C1 segment of cervical spinal cord (tissue), 14 donors: ENCODE data around the gene CDH18.
"Not testable (repeated sequence)": the region's sequence is repeated elsewhere in the genome, so short reads cannot be mapped to it uniquely, and the experiment has no call there.

ENCODE experiments used
- DNase-seq, 14 donors: peaks; one replicate each; lab custom pipeline; 2025; lab: John Stamatoyannopoulos, UW

CDH18 gene

DNA sequence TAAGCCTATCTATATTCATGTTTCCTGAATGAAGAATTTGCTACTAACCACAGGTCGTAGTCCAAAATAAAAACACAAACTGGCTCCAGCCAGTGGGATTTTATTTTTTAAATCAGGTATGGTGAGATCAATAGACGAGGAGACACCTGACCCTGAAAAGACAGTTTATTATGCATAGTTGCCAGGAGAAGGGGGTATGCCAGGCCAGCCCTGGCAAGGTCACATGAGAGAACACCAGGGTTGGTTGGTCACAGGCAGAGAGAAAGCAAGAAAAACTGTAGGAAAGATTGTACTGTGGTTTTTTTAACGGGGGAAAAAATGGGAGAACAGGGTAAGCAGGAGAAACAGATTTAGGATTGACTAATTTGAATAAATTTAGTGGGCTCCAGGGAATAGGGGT is 125.3 kb downstream of the CDH18 start:
- DNase-seq, result no peak

DNA sequence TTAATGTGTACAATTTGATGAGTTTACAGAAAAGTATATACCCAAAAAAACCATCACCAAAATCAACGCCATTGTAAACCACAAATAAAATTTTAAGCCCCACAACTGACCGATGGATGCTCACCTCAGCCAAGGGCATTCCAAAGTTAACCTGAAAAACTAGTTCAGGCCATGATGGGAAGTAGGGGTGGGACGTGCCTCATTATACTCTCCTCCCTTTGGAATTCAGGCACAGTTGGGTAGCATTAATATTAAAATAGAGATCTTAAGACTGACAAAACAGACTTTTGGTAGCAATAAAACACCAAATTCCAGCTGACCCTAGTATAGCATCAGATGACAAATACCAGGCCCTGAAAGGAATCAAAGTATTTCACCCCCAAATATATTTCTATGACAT is 129.0 kb downstream of the CDH18 start:
- DNase-seq, result no peak

DNA sequence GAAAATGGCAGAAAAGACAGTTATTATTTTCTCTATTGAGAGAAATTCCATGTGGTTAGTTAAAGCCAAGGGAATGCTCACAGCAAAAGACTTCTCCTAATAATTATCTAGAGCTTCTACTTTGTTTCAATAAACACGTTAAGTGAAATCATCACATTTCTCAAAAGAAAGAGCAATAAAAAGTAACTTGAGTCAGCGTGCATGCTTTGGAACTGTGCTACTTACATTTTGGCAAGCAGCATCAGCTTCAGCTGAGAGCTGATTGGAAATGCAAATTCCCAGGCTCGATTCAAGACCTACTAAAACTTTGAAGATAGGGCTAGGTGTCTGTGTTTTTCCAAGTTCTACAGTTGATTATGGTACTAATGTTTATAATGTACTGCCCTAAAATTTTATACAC is 132.1 kb downstream of the CDH18 start:
- no peak for DNase-seq

DNA sequence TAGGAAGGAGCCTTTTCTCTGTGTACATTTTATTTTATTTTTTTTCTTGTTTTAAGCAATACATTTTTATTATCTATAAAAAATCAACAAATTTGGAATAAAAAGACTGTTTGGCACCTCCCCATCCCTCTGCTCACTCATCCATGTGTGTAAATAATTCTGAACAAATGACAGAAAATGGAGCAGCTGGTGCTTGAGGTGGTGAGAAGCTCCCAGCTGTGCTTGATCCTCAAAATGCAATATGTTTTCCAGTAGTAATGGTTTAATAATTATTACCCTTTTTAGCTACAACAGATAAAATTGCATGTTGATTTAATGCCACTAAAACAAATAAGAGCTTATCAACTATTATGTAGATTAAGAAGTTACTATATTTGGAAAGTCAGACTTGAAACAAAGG is 132.5 kb downstream of the CDH18 start:
- DNase-seq, result peak in 1 of 14 donors; percentile 85

DNA sequence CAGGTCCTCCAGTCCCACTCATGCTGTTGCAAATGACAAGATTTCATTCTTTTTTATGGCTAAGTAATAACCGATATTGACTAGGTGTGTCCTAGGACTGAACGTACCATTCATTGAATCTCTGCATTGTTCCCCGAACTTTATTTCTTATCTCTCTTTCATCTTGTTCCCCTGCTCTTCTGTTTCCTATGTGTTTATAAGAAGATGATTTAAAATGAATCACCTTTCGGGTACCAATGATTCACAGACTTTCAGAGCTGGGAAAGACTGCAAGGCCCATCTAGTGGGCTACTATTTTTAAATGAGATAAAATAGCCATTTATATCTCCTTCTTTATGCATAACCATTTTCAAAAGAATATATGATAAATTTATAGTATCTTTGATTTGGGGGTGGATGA is 133.0 kb downstream of the CDH18 start:
- peak in 1 of 14 donors; percentile 61 for DNase-seq

DNA sequence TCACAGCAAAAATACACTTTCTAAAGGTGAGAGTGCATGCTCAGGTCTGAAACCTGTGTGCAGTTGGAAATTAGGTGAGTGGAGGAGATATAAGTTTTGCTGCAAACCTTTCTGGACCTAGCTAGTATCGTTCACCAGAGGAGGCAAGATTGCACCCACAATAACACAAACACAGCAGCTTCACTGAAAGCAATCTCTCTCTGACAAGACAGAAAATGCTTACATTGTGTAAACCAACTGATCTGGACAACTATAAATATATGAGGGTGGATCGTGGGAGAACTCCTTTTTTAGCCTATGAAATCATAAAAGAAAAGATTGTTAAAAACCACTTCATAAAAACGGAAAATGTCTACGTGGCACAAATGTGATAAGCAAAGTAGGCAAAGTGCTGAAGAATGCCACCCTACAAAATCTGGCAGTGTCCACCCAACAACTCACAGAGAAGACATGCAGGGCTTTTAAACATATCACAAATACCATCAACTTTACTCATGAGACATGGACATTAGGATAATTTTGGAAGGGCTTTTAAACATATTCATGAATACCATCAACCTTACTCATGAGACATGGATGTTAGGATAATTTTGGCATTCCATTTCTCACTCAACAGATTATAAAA is 134.3 kb downstream of the CDH18 start:
- no peak for DNase-seq

DNA sequence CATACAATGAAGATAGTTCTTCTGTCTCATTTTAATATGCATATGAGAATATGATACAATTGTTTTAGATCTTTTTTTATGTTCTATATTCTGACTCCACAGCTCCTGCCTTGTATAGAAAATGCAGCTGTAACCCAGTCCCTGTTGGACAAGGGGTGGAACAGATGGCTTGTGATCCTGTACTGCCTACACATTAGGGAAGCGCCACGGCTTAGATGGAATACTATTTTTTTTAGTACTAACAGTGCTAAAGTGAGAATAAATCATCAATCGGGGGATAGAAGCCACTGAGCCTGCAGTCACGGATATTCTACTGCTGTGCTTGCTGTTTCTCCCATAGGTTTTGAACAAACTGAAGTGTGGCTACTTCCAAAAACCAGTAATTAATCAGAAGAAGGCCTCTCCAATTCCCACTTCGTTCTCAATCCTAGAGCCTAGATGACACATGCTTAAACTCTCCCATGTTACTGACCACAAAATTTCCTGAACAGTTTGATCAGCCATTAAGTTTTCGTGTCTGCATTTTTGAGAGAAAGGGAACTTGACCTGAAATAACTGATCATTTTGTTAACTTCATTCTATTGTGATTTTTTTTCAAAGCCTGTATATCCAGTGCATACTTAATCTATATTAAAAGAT is 150.3 kb downstream of the CDH18 start:
- peak in 1 of 14 donors; percentile 29 for DNase-seq

DNA sequence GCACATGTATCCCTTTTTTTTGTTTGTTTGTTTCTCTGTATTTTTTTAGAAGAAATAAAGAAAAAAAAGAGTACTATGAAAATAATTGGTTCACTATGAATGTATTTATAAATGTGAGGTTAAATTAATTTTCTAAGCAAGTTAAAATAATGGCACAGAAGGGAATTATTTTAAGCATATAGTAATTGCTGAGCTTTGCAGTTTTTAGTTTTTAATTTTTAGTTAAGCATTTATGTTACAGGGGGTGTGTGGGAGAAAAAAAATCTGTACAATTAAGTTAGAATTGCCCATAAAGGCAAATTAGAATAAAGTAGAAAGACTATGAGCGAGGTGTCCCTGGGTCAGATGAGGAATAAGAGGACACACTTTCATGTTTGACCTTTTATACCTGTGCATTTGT is 152.6 kb downstream of the CDH18 start:
- no peak for DNase-seq

DNA sequence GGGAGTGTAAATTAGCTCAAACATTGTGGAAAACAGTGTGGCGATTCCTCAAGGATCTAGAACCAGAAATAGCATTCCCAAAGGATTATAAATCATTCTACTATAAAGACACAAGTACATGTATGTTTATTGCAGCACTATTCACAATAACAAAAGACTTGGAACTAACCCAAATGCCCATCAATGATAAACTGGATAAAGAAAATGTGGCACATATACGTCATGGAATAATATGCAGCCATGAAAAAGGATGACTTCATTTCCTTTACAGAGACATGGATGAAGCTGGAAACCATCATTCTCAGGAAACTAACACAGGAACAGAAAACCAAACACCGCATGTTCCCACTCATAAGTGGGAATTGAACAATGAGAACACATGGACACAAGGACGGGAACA is 175.3 kb downstream of the CDH18 start:
- not testable (repeated sequence) for DNase-seq

DNA sequence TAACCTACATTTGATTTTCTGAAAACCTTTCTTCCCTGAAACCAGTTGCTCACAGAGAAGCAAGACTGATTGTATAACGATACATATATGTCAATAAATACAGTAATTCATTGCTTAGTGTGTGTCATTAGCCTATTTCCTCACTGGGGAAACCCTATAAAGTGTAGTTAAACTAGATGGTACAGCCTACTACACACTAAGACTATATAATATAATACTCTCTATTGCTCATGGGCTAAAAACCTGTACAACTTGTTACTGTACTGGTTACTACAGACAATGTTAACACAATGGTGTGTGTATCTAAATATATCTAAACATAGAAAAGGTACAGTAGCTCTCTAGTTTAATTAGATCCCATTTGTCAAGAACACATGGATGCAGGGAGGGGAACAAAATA is 181.2 kb downstream of the CDH18 start:
- DNase-seq, result no peak

DNA sequence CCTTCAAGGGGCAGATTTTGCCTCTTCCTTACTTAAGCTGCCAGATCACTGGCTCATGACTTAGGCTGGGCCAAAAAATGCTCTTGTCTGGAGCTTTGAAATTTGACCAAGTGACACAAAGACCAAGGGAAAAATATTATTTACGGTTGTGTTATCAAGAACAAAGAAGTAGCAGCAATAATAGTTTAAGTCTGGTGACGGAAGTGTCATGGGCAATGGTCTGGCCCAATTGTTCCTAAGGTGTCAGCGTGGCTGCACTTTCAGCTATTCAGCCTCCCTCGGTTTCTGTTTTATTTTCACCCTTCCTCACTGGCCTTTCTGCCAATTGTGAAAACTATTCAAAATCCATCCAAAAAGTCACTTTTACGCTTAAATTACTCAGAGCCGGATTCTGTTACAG is 185.3 kb downstream of the CDH18 start:
- peak in 1 of 14 donors; percentile 23 for DNase-seq

DNA sequence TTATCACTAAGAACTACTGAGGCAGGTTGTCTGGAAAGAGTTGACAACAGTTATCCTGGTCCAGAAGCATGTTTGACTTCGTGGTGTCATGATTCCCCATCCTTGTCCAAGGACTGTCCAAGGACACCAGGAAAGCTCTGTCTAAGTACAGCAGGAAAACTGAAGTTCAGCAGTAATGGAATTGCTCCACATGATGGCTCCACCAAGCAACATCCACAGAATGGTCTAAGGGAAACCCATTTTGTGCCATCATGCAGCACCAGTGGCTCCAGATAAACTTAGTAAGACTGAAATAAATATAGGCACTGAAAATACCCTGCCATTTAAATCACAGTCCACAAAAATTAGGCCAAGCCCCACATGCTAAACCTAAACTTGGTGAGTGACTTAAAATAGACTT is 192.8 kb downstream of the CDH18 start:
- no peak for DNase-seq

DNA sequence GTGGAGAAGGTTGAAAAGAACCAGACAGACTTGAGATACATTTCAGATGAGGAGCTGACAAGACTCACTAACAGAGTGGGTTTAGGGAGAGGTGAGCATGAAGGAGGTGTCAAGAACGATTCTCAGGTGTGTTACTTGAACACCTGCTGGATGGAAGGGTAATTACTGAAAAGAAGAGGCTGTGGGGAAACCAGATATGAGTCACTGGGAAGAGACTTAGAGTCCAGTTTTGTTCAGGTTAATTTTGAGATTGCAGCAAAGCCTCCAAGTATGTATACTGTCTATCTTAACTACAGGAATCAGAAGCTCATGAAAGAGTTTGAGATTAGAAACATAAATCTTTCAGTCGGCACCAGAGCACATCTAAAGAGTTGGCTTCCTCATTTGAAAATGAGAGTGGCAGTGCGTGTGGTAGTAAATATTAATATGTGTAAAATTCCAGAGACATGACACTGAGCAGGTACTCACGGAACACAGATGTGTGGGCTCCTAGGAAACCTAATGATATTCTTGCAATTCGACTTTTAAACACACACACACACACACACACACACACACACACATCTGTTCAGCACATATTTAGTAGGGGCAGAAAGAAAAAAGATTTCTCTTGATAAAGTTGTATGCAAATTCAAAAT is 197.1 kb downstream of the CDH18 start:
- no peak for DNase-seq

DNA sequence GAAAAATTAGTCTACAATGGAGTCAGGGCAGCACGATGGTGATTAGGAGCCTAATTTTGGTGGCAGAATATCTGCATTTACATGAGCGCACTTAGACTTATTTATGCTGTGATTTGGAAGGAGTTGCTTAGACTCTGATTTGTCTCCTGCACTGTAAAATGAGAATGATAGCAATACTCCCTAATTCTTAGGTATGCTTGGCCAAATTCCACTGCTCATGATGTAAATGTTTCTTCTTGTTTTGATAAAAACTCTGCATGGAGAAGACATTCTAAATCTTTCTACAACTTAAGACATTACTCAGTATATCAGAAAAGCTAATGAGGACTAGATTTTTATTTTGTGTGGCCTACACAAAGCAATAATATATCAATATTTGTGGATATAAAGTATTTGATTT is 205.4 kb downstream of the CDH18 start:
- no peak for DNase-seq

DNA sequence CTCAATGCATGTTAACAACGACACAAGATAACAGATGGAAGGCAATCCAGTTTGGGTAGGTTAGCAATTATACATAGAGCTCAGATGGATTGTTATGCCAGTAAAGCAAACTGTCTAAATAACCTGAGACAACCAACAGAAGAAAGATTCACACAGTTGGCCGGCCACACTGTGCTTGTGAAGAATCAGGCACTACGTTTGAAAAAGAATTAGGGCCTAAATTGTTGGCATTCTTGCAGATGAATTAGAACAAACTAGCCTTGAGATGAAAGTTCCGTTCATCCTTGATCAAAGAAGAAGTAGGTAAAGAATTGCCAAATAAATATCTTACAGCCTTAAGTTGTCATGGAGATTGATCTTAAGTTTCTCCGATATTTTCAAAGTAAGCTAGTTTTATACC is 210.6 kb downstream of the CDH18 start:
- no peak for DNase-seq

DNA sequence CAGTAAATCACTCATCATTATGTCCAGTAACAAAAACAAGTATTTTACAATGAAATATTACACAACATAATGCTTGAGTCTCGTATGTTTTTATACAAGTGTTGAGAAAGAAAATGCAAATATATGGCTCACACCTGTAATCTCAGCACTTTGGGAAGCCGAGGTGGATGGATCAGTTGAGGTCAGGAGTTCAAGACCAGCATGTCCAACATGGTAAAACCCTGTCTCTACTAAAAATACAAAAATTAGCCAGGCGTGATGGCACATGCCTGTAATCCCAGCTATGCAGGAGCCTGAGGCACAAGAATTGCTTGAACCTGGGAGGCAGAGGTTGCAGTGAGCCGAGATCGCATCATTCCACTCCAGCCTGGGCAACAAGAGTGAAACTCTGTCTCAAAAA is 211.1 kb downstream of the CDH18 start:
- DNase-seq, result not testable (repeated sequence)

DNA sequence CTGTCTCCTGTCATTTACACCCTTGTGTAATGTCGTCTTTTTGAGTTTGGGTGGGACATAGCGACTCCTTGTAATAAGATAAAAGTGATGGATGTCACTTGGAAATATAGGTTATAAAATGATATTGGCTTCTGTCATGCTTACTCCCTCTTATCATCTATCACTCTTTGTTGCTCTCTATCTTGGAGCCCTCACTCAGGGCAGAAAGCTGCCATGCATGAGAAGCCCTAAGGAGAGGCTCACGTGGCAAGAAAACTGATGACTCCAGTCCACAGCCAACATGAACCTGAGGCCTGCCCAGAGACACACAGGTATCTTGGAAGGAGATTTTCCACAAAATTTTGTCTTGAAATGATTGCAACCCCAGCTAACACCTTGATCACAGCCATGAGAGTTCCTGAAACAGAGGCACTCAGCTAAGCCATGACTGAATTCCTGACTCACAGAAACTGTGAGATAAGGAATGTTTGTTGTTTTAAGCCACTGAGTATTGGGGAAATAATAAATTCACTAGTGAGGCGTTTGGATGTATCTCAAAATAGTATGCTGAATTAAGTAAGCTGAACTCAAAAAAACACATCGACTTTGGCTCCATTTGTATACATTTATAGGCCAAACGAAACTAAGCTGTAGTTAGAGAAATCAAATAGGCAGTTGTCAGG is 216.7 kb downstream of the CDH18 start:
- DNase-seq, result no peak

DNA sequence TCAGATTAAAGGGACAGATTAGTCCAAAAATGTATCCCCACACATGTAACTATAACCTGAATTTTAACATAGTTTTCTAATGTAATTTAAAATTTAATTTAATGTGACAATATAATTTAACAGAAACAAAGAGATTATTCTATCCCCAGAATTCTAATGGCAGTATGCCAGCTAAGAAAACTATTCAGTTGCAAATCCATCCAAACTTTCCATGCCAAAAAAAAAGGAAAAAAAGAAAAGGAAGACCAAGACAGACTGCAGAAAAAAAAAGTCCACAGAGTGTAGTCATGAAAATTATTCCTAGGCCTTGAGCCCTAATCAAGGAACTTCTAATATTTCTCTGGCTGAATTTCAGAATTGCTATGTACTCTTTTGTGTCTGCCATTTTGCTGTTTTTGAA is 217.6 kb downstream of the CDH18 start:
- no peak for DNase-seq

DNA sequence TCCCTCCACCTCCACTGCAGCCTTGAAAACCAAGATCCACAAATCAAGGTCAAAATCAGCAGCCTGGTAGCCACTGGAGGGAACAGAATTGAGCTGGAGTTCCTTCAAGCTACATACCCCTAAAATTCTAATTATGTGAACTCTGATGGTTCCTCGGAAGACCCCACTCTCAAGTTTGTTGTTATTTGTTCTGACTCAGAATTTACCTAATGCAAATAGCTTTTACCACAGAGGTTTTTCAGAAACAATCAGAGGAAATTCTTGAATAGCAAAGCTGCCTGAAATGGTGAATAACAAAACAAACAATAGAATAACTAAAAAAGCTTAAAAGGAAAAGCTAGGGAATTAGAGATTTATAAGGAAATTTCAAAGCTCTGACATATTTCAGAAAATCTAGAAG is 220.0 kb downstream of the CDH18 start:
- peak in 1 of 14 donors; percentile 20 for DNase-seq

DNA sequence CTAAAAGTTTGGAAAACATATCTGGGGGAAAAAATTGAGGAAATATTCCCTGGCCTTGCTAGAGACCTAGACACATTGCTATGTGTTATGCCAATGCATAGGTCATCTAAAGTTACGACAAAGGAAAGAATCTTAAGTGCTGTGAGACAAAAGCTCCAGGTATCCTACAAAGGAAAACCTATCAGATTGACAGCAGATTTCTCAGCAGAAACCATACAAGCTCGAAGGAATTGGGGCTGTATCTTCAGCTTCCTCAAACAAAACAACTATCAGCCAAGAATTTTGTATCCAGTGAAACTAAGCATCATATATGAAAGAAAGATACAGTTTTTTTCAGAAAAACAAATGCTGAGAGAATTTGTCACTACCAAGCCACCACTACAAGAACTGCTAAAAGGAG is 234.4 kb downstream of the CDH18 start:
- no peak for DNase-seq

DNA sequence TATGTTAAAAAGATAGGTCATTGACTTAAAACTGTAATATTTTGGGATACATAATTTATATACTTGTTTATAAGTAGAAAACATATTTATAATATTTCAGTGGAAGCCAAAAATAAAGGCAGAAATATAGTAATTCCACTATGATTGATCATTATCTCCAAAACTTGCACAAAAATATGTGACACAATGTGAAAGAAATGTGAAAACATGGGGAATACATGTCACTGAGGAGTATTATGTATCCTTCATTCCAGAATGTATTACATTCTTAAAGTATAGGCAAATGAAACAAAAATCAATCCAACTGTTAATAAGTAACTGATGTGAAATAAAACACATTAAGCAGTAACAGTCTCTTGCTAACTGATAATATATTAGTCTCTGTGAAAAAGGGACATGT is 236.7 kb downstream of the CDH18 start:
- DNase-seq, result no peak

DNA sequence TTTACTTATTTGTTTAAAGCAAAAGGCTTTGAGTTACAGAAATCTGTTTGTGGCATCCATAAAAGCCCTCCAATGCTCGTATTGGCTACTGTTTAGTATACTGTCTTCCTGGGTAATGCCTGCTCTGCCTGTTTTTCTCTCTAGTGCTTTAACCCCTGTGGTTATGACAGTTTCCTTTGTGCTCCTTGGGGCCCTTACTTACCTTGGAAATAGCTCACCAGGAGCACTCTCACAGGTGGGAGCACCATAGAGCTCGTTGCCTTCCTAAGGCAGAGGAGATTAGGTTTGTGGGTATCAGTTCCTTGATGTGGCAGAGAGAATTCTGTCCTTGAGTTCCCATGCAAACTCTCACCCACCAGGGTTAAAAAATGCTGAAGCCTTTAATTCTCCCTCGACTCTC is 242.8 kb downstream of the CDH18 start:
- DNase-seq, result no peak

DNA sequence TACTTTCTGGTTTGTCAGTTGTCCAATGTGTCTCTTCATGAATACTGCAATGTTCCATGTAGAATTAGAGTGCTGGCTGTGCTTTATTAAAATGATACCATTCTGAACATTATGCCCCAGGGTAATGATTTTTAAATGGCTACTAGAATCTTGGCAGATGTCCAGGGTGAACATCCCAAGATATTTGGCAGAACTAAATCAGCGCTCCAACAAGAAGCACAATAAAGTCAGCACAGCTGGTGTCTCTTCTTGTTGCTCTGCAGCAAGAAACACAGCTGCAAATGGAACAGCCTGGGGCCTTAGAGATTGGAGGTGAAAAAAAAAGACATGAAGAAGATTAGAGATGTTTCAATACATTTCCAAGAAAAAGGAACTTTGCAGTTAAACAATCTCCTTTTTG is 248.3 kb downstream of the CDH18 start:
- no peak for DNase-seq
